SK-N-SH treated with all-trans-retinoic acid at 6 μM for 48 hours (cell line): ENCODE results near the gene FETUB.

Experiments used
- ARNTL ChIP-seq: fragments of 450-650 bp; formaldehyde crosslinking; IDR thresholded peaks from 2 replicates; pipeline ENCODE4 v1.5.0; 2020; ENCODE audit warnings: low read depth, mild to moderate bottlenecking, moderate library complexity, borderline replicate concordance
- CREB5 ChIP-seq: fragments of 250-450 bp; sonication (Bioruptor Pico); IDR thresholded peaks from 2 replicates; pipeline ENCODE4 v1.5.1; 2020; ENCODE audit warnings: low read depth, mild to moderate bottlenecking, moderate library complexity
- ESRRG ChIP-seq: fragments of 250-450 bp; sonication (Bioruptor Pico); IDR thresholded peaks from 2 replicates; pipeline ENCODE4 v1.6.1; 2021; ENCODE audit warnings: mild to moderate bottlenecking
- PATZ1 ChIP-seq: fragments of 250-450 bp; sonication (Bioruptor Pico); IDR thresholded peaks from 2 replicates; pipeline ENCODE4 v1.8.0; 2020; ENCODE audit warnings: mild to moderate bottlenecking, moderate library complexity, borderline replicate concordance
- POU6F1 ChIP-seq: fragments of 250-450 bp; sonication (Bioruptor Pico); IDR thresholded peaks from 2 replicates; pipeline ENCODE4 v1.8.0; 2021; ENCODE audit warnings: low read depth, mild to moderate bottlenecking, moderate library complexity, borderline replicate concordance
- TCF4 ChIP-seq: fragments of 250-450 bp; sonication (Bioruptor Pico); IDR thresholded peaks from 2 replicates; pipeline ENCODE4 v1.8.0; 2021; ENCODE audit warnings: mild to moderate bottlenecking, moderate library complexity, borderline replicate concordance
- ZFP3 ChIP-seq: fragments of 250-450 bp; sonication (Bioruptor Pico); IDR thresholded peaks from 2 replicates; pipeline ENCODE4 v1.5.0; 2020; ENCODE audit warnings: mild to moderate bottlenecking, moderate library complexity
- ZFP30 ChIP-seq: fragments of 450-650 bp; formaldehyde crosslinking; IDR thresholded peaks from 2 replicates; pipeline ENCODE4 v1.5.0; 2022; ENCODE audit warnings: mild to moderate bottlenecking, moderate library complexity
- ZNF8 ChIP-seq: fragments of 450-650 bp; formaldehyde crosslinking; IDR thresholded peaks from 2 replicates; pipeline ENCODE4 v1.5.0; 2020; ENCODE audit warnings: mild to moderate bottlenecking, moderate library complexity

GRCh38 chr3:186614266-186614596, 26.0 kb upstream of the FETUB start:
- TF ChIP-seq TCF4 (CRISPR knock-in tag) (no peak), PATZ1 (CRISPR knock-in tag) (no peak), ZFP3 (CRISPR knock-in tag) (no peak), ZFP30 (no peak), ZNF8 (no peak), POU6F1 (no peak), ARNTL (no peak), ESRRG (no peak), CREB5 (CRISPR knock-in tag) (no peak)
